Left renal cortex interstitium (tissue), 4 donors: Measurements from ENCODE around the gene COL5A2. TPM values are rescaled to one million over a fixed set of nuclear protein-coding genes. Genes with fewer than 3 reads are reported as not detected.

Experiments used
- DNase-seq, 4 donors: peaks; one replicate each; pipeline ENCODE4 v3.0.0-alpha.2; 2013; ENCODE audit warnings: low read depth in 4 of 4, low spot score in 2 of 4, missing footprints in 1 of 4
- polyA plus RNA-seq, 4 donors: library from polyadenylated mRNA; unstranded; fragments of 120-200 nt; gene quantifications; one replicate each; pipeline ENCODE4 v1.2.1, GENCODE V29; 2013; ENCODE audit not compliant: insufficient read length in 4 of 4

The COL5A2 gene
- polyA plus RNA-seq, 4 donors, result 123 to 180 (median 150) TPM

- DNase-seq, result no peak
Observed at GRCh38 chr2:189111063-189111715, 68.4 kb downstream of the COL5A2 start.

- no peak for DNase-seq
Observed at GRCh38 chr2:189109921-189110397, 69.6 kb downstream of the COL5A2 start.

GRCh38 chr2:189104934-189105333 lies 74.6 kb downstream of the COL5A2 start:
- no peak for DNase-seq

GRCh38 chr2:189102735-189103134 lies 76.8 kb downstream of the COL5A2 start:
- DNase-seq, result no peak

- DNase-seq, result no peak
Observed at GRCh38 chr2:189097934-189098333, 81.6 kb downstream of the COL5A2 start.

- no peak for DNase-seq
Observed at GRCh38 chr2:189096769-189097447, 82.7 kb downstream of the COL5A2 start.

GRCh38 chr2:189095101-189095500 lies 84.5 kb downstream of the COL5A2 start:
- no peak for DNase-seq

- no peak for DNase-seq
Observed at GRCh38 chr2:189092936-189093335, 86.6 kb downstream of the COL5A2 start.

GRCh38 chr2:189091253-189091652 lies 88.3 kb downstream of the COL5A2 start:
- no peak for DNase-seq

GRCh38 chr2:189088591-189089205 lies 90.9 kb downstream of the COL5A2 start:
- DNase-seq, result no peak

- peak in 1 of 4 donors; percentile 26 for DNase-seq
Observed at GRCh38 chr2:189086710-189087109, 92.9 kb downstream of the COL5A2 start.

GRCh38 chr2:189086250-189086649 lies 93.3 kb downstream of the COL5A2 start:
- DNase-seq, result no peak

- DNase-seq, result no peak
Observed at GRCh38 chr2:189083606-189084005, 96.0 kb downstream of the COL5A2 start.

- no peak for DNase-seq
Observed at GRCh38 chr2:189083106-189083505, 96.5 kb downstream of the COL5A2 start.

GRCh38 chr2:189082376-189082975 lies 97.1 kb downstream of the COL5A2 start:
- peak in 1 of 4 donors; percentile 37 for DNase-seq

GRCh38 chr2:189076572-189076971 lies 103.0 kb downstream of the COL5A2 start:
- no peak for DNase-seq

- no peak for DNase-seq
Observed at GRCh38 chr2:189076120-189076519, 103.4 kb downstream of the COL5A2 start.

GRCh38 chr2:189074506-189074905 lies 105.1 kb downstream of the COL5A2 start:
- no peak for DNase-seq

- no peak for DNase-seq
Observed at GRCh38 chr2:189072036-189072435, 107.5 kb downstream of the COL5A2 start.

GRCh38 chr2:189069855-189070619 lies 109.5 kb downstream of the COL5A2 start:
- no peak for DNase-seq

- DNase-seq, result no peak
Observed at GRCh38 chr2:189066037-189066436, 113.5 kb downstream of the COL5A2 start.
